GM13977 (cell line): ENCODE measurements around the gene ATE1.
"Not testable (repeated sequence)": the region's sequence is repeated elsewhere in the genome, so short reads cannot be mapped to it uniquely, and the experiment has no call there.

Experiments used
- DNase-seq: peaks from one replicate; pipeline ENCODE4 v3.0.0; 2012; ENCODE audit warnings: low spot score
- in situ Hi-C: fragments of 300-500 bp; cut with MboI; formaldehyde crosslinking; loops from one replicate; pipeline ENCODE4 v1.12.0; 2022; ENCODE audit warnings: low sequenced_read_pairs, low pct_unique_long_range_greater_than_20kb, mixed read lengths, inconsistent platforms; ENCODE audit not compliant: unreplicated experiment
- TF ChIP-seq, protein P1 (sequence below): IDR thresholded peaks from 2 replicates; pipeline ENCODE4 v1.5.1; 2012; ENCODE audit warnings: mild to moderate bottlenecking, control low read depth; ENCODE audit not compliant: insufficient read depth; ENCODE audit errors: extremely low read depth, missing control alignments

Gene ATE1

GRCh38 chr10:121928528-121928884 is 675 bp upstream of the ATE1 start:
- in situ Hi-C loops: no loop called here

GRCh38 chr10:121927318-121927840 is 452 bp downstream of the ATE1 start:
- in situ Hi-C loops: no loop called here
- TF ChIP-seq, protein P1, sequence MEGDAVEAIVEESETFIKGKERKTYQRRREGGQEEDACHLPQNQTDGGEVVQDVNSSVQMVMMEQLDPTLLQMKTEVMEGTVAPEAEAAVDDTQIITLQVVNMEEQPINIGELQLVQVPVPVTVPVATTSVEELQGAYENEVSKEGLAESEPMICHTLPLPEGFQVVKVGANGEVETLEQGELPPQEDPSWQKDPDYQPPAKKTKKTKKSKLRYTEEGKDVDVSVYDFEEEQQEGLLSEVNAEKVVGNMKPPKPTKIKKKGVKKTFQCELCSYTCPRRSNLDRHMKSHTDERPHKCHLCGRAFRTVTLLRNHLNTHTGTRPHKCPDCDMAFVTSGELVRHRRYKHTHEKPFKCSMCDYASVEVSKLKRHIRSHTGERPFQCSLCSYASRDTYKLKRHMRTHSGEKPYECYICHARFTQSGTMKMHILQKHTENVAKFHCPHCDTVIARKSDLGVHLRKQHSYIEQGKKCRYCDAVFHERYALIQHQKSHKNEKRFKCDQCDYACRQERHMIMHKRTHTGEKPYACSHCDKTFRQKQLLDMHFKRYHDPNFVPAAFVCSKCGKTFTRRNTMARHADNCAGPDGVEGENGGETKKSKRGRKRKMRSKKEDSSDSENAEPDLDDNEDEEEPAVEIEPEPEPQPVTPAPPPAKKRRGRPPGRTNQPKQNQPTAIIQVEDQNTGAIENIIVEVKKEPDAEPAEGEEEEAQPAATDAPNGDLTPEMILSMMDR: no peak
- DNase-seq: peak; percentile 63

More at GRCh38 chr10:121928528-121928884, 675 bp upstream of the ATE1 start:
- TF ChIP-seq, protein P1: no peak
- peak; percentile 43 for DNase-seq

DNA sequence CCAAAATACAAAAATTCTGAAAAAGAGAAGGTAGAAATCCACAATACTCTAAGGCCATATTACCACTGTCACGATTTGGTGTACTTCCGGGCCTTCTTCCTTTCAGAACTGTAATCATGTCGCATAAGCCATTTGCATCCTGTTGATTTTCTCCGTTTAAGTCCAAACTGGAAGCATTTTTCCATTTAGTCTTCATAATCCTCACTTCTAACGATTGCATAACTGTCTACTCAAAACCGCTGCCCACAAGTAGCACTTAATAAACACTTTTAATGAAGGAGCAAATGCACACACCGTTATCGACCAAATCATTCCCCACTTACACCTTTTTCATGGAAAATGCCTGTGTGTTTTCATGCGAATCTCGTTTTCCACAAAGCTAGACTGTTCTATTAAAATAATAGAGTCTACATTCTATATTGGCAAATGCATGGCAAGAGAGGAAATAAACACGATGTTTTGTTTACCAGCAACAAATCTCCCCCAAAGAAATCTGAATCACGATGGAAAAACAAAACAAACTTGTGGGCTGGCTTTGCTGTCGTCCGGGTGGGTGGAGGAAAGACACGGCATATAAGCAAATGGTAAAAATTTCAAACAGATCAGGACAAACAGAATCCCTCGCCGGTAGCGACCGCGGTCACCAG is 1.0 kb downstream of the ATE1 start:
- DNase-seq: peak; percentile 27
- in situ Hi-C loops: no loop called here
- TF ChIP-seq, protein P1: no peak

GRCh38 chr10:121926157-121926556 is 1.7 kb downstream of the ATE1 start:
- in situ Hi-C loops: no loop called here
- DNase-seq: no peak
- TF ChIP-seq, protein P1: no peak

DNA sequence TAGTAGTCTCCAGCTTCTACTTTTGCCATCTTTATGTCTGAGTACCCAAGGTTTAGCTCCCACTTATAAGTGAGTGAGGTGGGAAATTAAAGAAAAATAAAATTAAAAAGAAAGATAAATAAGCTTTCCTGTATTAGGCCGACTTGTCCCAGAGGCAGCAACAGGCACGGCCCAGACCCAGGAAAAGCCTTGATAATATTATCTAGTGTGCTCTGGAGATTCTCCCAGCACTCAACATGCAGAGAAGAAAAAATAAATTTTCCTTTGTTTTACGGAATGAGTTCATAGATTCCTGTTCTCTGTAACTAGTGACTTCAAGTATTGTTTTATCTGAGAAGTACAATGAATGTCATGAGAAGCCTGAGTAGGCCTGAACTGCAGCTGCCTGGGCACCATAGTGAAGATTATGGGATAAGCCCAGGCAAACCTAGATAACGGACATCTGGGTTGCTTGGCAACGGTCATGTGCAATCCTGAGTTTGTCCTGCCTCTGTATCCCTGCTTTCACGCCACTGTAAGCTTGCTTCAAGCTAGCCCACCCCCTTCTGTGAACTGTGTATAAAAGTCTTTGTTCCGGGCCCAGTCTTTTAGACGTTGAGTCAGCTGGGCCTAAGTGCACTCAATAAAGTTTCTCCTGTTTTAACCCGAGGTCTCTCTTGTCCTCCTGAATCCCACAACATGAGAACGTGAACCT is 6.4 kb downstream of the ATE1 start:
- TF ChIP-seq, protein P1: no peak
- no peak for DNase-seq
- in situ Hi-C loops: loop anchor here (25.0 kb wide), 1 partner anchor 984 kb away; no protein-coding TSS in a partner anchor

DNA sequence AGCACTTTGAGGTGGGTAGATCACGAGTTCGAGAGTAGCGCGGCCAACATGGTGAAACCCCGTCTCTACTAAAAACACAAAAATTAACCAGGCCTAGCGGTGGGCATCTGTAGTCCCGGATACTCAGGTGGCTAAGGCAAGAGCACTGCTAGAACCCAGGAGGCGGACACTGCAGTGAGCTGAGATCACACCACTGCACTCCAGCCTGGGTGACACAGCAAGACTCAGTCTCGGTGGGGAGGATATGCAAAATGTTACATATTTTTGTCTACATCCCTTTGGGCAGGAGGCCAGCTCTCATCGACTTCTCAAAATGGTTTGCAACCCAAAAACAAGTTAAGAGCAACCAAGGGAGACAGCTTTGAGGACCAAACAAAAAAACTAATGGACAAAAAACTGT is 8.2 kb downstream of the ATE1 start:
- in situ Hi-C loops: loop anchor here (25.0 kb wide), 1 partner anchor 982 kb away; no protein-coding TSS in a partner anchor
- no peak for DNase-seq

DNA sequence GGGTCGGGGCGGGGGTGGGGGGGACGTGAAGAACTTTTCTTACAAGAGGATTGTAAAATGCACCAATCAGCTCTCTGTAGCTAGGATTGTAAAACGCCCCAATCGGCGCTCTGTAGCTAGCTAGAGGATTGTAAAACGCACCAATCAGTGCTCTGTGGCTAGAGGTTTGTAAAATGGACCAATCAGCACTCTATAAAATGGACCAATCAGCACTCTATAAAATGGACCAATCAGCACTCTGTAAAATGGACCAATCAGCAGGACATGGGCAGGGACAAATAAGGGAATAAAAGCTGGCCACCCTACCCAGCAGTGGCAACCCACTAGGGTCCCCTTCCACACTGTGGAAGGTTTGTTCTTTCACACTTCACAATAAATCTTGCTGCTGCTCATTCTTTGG is 9.0 kb downstream of the ATE1 start:
- DNase-seq: not testable (repeated sequence)
- in situ Hi-C loops: loop anchor here (25.0 kb wide), 1 partner anchor 981 kb away; no protein-coding TSS in a partner anchor

More for the DNA sequence above, 8.2 kb downstream of the ATE1 start:
- TF ChIP-seq, protein P1: no peak
